ENCODE results near the gene IFFO2.

The IFFO2 gene

GRCh38 chr1:18941221-18942141, 15.0 kb downstream of the IFFO2 start:
- no peak for DNase-seq (ENCODE audit: low read depth, low spot score)
- no peak overlapping the region for H3K4me3 ChIP-seq (ENCODE audit: low read length)

GRCh38 chr1:18940303-18941020, 16.0 kb downstream of the IFFO2 start:
- H3K4me3 ChIP-seq (ENCODE audit: low read length), result no peak overlapping the region
- DNase-seq (ENCODE audit: low read depth, low spot score), result no peak

GRCh38 chr1:18939398-18940302, 16.8 kb downstream of the IFFO2 start:
- DNase-seq (ENCODE audit: low read depth, low spot score), result no peak
- H3K4me3 ChIP-seq (ENCODE audit: low read length), result no peak overlapping the region

GRCh38 chr1:18938707-18939070, 17.8 kb downstream of the IFFO2 start:
- H3K4me3 ChIP-seq (ENCODE audit: low read length), result no peak overlapping the region
- DNase-seq (ENCODE audit: low read depth, low spot score), result no peak

- no peak overlapping the region for H3K4me3 ChIP-seq (ENCODE audit: low read length)
- no peak for DNase-seq (ENCODE audit: low read depth, low spot score)
These were observed 18.3 kb downstream of the IFFO2 start for GRCh38 chr1:18938008-18938706.

- DNase-seq (ENCODE audit: low read depth, low spot score), result no peak
- no peak overlapping the region for H3K4me3 ChIP-seq (ENCODE audit: low read length)
These were observed 18.9 kb downstream of the IFFO2 start for GRCh38 chr1:18937539-18937938.

GRCh38 chr1:18936814-18937481, 19.5 kb downstream of the IFFO2 start:
- H3K4me3 ChIP-seq (ENCODE audit: low read length), result no peak overlapping the region
- DNase-seq (ENCODE audit: low read depth, low spot score), result no peak

- no peak overlapping the region for H3K4me3 ChIP-seq (ENCODE audit: low read length)
- DNase-seq (ENCODE audit: low read depth, low spot score), result no peak
These were observed 20.0 kb downstream of the IFFO2 start for GRCh38 chr1:18936471-18936813.

GRCh38 chr1:18934205-18935000, 22.1 kb downstream of the IFFO2 start:
- H3K4me3 ChIP-seq (ENCODE audit: low read length), result no peak overlapping the region
- no peak for DNase-seq (ENCODE audit: low read depth, low spot score)

GRCh38 chr1:18932879-18933278, 23.6 kb downstream of the IFFO2 start:
- H3K4me3 ChIP-seq (ENCODE audit: low read length), result no peak overlapping the region
- DNase-seq (ENCODE audit: low read depth, low spot score), result no peak

- H3K4me3 ChIP-seq (ENCODE audit: low read length), result no peak overlapping the region
- no peak for DNase-seq (ENCODE audit: low read depth, low spot score)
These were observed 24.1 kb downstream of the IFFO2 start for GRCh38 chr1:18932387-18932786.

GRCh38 chr1:18931730-18932129, 24.7 kb downstream of the IFFO2 start:
- H3K4me3 ChIP-seq (ENCODE audit: low read length), result no peak overlapping the region
- no peak for DNase-seq (ENCODE audit: low read depth, low spot score)

GRCh38 chr1:18929686-18930085, 26.8 kb downstream of the IFFO2 start:
- no peak overlapping the region for H3K4me3 ChIP-seq (ENCODE audit: low read length)
- DNase-seq (ENCODE audit: low read depth, low spot score), result no peak

- no peak for DNase-seq (ENCODE audit: low read depth, low spot score)
These were observed 27.5 kb downstream of the IFFO2 start for GRCh38 chr1:18928985-18929384.

GRCh38 chr1:18928406-18928805, 28.1 kb downstream of the IFFO2 start:
- DNase-seq (ENCODE audit: low read depth, low spot score), result no peak
- no peak overlapping the region for H3K4me3 ChIP-seq (ENCODE audit: low read length)

More at GRCh38 chr1:18928985-18929384, 27.5 kb downstream of the IFFO2 start:
- no peak overlapping the region for H3K4me3 ChIP-seq (ENCODE audit: low read length)

- H3K4me3 ChIP-seq (ENCODE audit: low read length), result peak overlapping the region; percentile 59
- peak; percentile 81 for DNase-seq (ENCODE audit: low read depth, low spot score)
These were observed 28.7 kb downstream of the IFFO2 start for GRCh38 chr1:18927654-18928272.

- peak overlapping the region; percentile 59 for H3K4me3 ChIP-seq (ENCODE audit: low read length)
- no peak for DNase-seq (ENCODE audit: low read depth, low spot score)
These were observed 29.3 kb downstream of the IFFO2 start for GRCh38 chr1:18927082-18927653.

All from Jurkat, Clone E6-1 (cell line).